ENCODE measurements around the gene DGKZ. TPM values are rescaled to one million over a fixed set of nuclear protein-coding genes. Genes with fewer than 3 reads are reported as not detected.
A peak's percentile ranks its signal among the peaks of the same experiment; 100 is the strongest.
"Not testable (repeated sequence)": the region's sequence is repeated elsewhere in the genome, so short reads cannot be mapped to it uniquely, and the experiment has no call there.

The DGKZ gene
- total RNA-seq, 3 donors from 2014 or later, result 41.2 to 49.6 (median 47.2) TPM

- no peak for DNase-seq
- H3K4me3 ChIP-seq, result no peak overlapping the region
Measured at GRCh38 chr11:46302866-46303265, 44.4 kb upstream of the DGKZ start.

GRCh38 chr11:46304036-46304435, 43.2 kb upstream of the DGKZ start:
- H3K36me3 ChIP-seq (ENCODE audit: low read depth); DNase-seq; H3K4me1 ChIP-seq (ENCODE audit: low read depth); intact Hi-C loops (cut with DNase I, micrococcal nuclease); ATAC-seq; H3K9me3 ChIP-seq; H3K4me3 ChIP-seq: not testable (repeated sequence)

More at GRCh38 chr11:46302866-46303265, 44.4 kb upstream of the DGKZ start:
- peak; percentile 31 for ATAC-seq
- H3K36me3 ChIP-seq (ENCODE audit: low read depth), result no peaks in the 10 kb centered on the region
- H3K4me1 ChIP-seq (ENCODE audit: low read depth), result no peaks in the 10 kb centered on the region
- H3K9me3 ChIP-seq, result no peaks in the 10 kb centered on the region
- intact Hi-C loops (cut with DNase I, micrococcal nuclease), result no loop called here
- no peak for TF ChIP-seq CTCF (IDR thresholded peaks at IDR 0.05)

- DNase-seq (no peak), ATAC-seq (no peak)
- intact Hi-C loops (cut with DNase I, micrococcal nuclease), result loop anchor here in 1 of 2 donors (5.0 kb wide), 1 partner anchor 67 kb away; no protein-coding TSS in a partner anchor
- Histone ChIP-seq H3K4me3 (no peak overlapping the region), H3K9me3 (no peaks in the 10 kb centered on the region), H3K4me1 (ENCODE audit: low read depth) (no peaks in the 10 kb centered on the region), H3K36me3 (ENCODE audit: low read depth) (no peaks in the 10 kb centered on the region)
- TF ChIP-seq CTCF (IDR thresholded peaks at IDR 0.05), result no peak
Measured at GRCh38 chr11:46304605-46305179, 42.6 kb upstream of the DGKZ start.

GRCh38 chr11:46305295-46305694, 42.0 kb upstream of the DGKZ start:
- no peak for TF ChIP-seq CTCF (IDR thresholded peaks at IDR 0.05)
- intact Hi-C loops (cut with DNase I, micrococcal nuclease), result loop anchor here in 1 of 2 donors (5.0 kb wide), 1 partner anchor 68 kb away; no protein-coding TSS in a partner anchor
- no peaks in the 10 kb centered on the region for H3K4me1 ChIP-seq (ENCODE audit: low read depth)
- peak; percentile 37 for ATAC-seq
- no peak for DNase-seq
- no peaks in the 10 kb centered on the region for H3K9me3 ChIP-seq
- no peak overlapping the region for H3K4me3 ChIP-seq
- H3K36me3 ChIP-seq (ENCODE audit: low read depth), result no peaks in the 10 kb centered on the region

- no peaks in the 10 kb centered on the region for H3K4me1 ChIP-seq (ENCODE audit: low read depth)
- H3K36me3 ChIP-seq (ENCODE audit: low read depth), result no peaks in the 10 kb centered on the region
- intact Hi-C loops (cut with DNase I, micrococcal nuclease), result loop anchor here in 1 of 2 donors (5.0 kb wide), 1 partner anchor 69 kb away; no protein-coding TSS in a partner anchor
- no peak overlapping the region for H3K4me3 ChIP-seq
- ATAC-seq, result no peak
- H3K9me3 ChIP-seq, result no peaks in the 10 kb centered on the region
- TF ChIP-seq CTCF (IDR thresholded peaks at IDR 0.05), result no peak
- DNase-seq, result no peak
Measured at GRCh38 chr11:46306296-46306853, 40.9 kb upstream of the DGKZ start.

GRCh38 chr11:46307369-46307768, 39.9 kb upstream of the DGKZ start:
- no peak for ATAC-seq
- intact Hi-C loops (cut with DNase I, micrococcal nuclease), result loop anchor here in 1 of 2 donors (5.0 kb wide), 1 partner anchor 70 kb away; no protein-coding TSS in a partner anchor
- no peaks in the 10 kb centered on the region for H3K36me3 ChIP-seq (ENCODE audit: low read depth)

More at GRCh38 chr11:46307369-46307768, 39.9 kb upstream of the DGKZ start:
- Histone ChIP-seq H3K4me3 (no peak overlapping the region), H3K4me1 (ENCODE audit: low read depth) (no peaks in the 10 kb centered on the region), H3K9me3 (no peaks in the 10 kb centered on the region)
- TF ChIP-seq CTCF (IDR thresholded peaks at IDR 0.05), result no peak
- no peak for DNase-seq

Data from mucosa of descending colon (tissue), 3 donors.